Measurements from ENCODE around the gene CFB. TPM values are rescaled to one million over a fixed set of nuclear protein-coding genes. Genes with fewer than 3 reads are reported as not detected.

The CFB gene
- total and polyA plus RNA-seq, 2 of the 4 experiments (the other 2 are of a cell fraction), result 1.8 to 6.1 TPM

DNA sequence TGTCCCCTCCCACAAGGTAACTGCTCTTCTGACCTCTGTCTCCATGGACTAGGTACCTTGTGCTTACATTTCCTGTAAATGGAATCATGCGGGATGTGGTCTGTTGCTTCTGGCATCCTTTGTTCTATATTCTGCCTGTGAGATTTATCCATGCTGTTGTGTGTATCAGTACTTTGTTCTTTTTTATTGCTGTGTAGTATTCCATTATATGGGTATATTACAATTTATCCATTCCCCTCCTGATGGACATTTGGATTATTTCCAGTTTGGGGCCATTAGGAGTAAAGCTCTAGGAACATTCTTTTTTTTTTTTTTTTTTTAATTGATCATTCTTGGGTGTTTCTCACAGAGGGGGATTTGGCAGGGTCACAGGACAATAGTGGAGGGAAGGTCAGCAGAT, 14.9 kb upstream of the CFB start:
- H3K23ac ChIP-seq (ENCODE audit: low read depth, low read length), result no peak overlapping the region
- no peak overlapping the region for H3K4me2 ChIP-seq (ENCODE audit: low read depth, low read length)
- intact Hi-C loops (cut with micrococcal nuclease) (no loop called here), dilution Hi-C loops (cut with HindIII; ENCODE audit: low sequenced_read_pairs, unreplicated experiment) (no loop called here), in situ Hi-C loops (cut with MboI; ENCODE audit: low sequenced_read_pairs) (no loop called here)
- TF ChIP-seq POLR2A (IDR thresholded peaks at IDR 0.05; ENCODE audit: low read depth, low read length), result no peak
- TF ChIP-seq MAZ (IDR thresholded peaks at IDR 0.05; ENCODE audit: borderline replicate concordance, low read depth, low read length), result no peak
- TF ChIP-seq RCOR1 (IDR thresholded peaks at IDR 0.05; ENCODE audit: insufficient replicate concordance, low read length), result no peak
- TF ChIP-seq SMC3 (IDR thresholded peaks at IDR 0.05; ENCODE audit: low read depth, low read length), result no peak
- no peak for TF ChIP-seq CEBPB (IDR thresholded peaks at IDR 0.05; ENCODE audit: low read depth, low read length)
- TF ChIP-seq ELK1 (IDR thresholded peaks at IDR 0.05; ENCODE audit: borderline replicate concordance, low read depth, low read length), result no peak
- no peak for TF ChIP-seq CHD1 (IDR thresholded peaks at IDR 0.05; ENCODE audit: low read depth, low read length)
- no peak for TF ChIP-seq MXI1 (IDR thresholded peaks at IDR 0.05; ENCODE audit: borderline replicate concordance, low read depth, low read length)
- TF ChIP-seq BHLHE40 (IDR thresholded peaks at IDR 0.05; ENCODE audit: low read depth, low read length), result no peak
- TF ChIP-seq, protein P1, sequence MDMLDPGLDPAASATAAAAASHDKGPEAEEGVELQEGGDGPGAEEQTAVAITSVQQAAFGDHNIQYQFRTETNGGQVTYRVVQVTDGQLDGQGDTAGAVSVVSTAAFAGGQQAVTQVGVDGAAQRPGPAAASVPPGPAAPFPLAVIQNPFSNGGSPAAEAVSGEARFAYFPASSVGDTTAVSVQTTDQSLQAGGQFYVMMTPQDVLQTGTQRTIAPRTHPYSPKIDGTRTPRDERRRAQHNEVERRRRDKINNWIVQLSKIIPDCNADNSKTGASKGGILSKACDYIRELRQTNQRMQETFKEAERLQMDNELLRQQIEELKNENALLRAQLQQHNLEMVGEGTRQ (IDR thresholded peaks at IDR 0.05; ENCODE audit: low read depth, low read length), result no peak
- no peak for TF ChIP-seq RAD21 (IDR thresholded peaks at IDR 0.05; ENCODE audit: low read length)
- no peak for TF ChIP-seq RFX5 (IDR thresholded peaks at IDR 0.05; ENCODE audit: low read depth, low read length)
- TF ChIP-seq, protein P2, sequence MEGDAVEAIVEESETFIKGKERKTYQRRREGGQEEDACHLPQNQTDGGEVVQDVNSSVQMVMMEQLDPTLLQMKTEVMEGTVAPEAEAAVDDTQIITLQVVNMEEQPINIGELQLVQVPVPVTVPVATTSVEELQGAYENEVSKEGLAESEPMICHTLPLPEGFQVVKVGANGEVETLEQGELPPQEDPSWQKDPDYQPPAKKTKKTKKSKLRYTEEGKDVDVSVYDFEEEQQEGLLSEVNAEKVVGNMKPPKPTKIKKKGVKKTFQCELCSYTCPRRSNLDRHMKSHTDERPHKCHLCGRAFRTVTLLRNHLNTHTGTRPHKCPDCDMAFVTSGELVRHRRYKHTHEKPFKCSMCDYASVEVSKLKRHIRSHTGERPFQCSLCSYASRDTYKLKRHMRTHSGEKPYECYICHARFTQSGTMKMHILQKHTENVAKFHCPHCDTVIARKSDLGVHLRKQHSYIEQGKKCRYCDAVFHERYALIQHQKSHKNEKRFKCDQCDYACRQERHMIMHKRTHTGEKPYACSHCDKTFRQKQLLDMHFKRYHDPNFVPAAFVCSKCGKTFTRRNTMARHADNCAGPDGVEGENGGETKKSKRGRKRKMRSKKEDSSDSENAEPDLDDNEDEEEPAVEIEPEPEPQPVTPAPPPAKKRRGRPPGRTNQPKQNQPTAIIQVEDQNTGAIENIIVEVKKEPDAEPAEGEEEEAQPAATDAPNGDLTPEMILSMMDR (conservative IDR thresholded peaks at IDR 0.05; ENCODE audit: low read depth, low read length), result no peak
- no peak for TF ChIP-seq MAFK (IDR thresholded peaks at IDR 0.05; ENCODE audit: low read depth, low read length)
- no peak for TF ChIP-seq NFE2L2 (IDR thresholded peaks at IDR 0.05; ENCODE audit: low read depth, low read length)
- no peak for TF ChIP-seq FOS (IDR thresholded peaks at IDR 0.05; ENCODE audit: low read depth, low read length)
- no peak overlapping the region for H2AK5ac ChIP-seq (ENCODE audit: low read depth, low read length)
- no peak overlapping the region for H3K56ac ChIP-seq (ENCODE audit: extremely low read depth, insufficient read depth, low read length)
- H2BK5ac ChIP-seq (ENCODE audit: low read depth, low read length, poor library complexity, severe bottlenecking), result no peak overlapping the region
- no peak overlapping the region for H2BK15ac ChIP-seq (ENCODE audit: low read depth, low read length)
- H3K27ac ChIP-seq (ENCODE audit: insufficient read depth, low read length), result no peak overlapping the region
- ChIA-PET POLR2A (ENCODE audit: unreplicated experiment) (no interaction called here), CTCF (no interaction called here)
- H3K9me1 ChIP-seq (ENCODE audit: insufficient read depth, low read length), result 0 out of 2 replicates have a peak, but pooled peaks cover 3% of the 10 kb centered on the region
- peaks cover 1% of the 10 kb centered on the region; the same call in 1 of the 2 replicates for H3K4me1 ChIP-seq (ENCODE audit: control insufficient read depth, insufficient read depth, low read length)
- H2AK9ac ChIP-seq (replicated peaks; ENCODE audit: low read depth, low read length, poor library complexity), result no peak overlapping the region
- H3K9me3 ChIP-seq (ENCODE audit: control insufficient read depth, insufficient read depth, low read length), result no peaks in the 10 kb centered on the region
- H3K9ac ChIP-seq (ENCODE audit: low read depth, low read length), result no peak overlapping the region
- H2BK20ac ChIP-seq (ENCODE audit: low read depth, low read length), result no peak overlapping the region
- no CpG with 5 or more reads among the region's 1 CpG for WGBS, 2 experiments (ENCODE audit: extremely low coverage in 2 of 2, insufficient read length in 1 of 2)
- DNase-seq (no peak), ATAC-seq (ENCODE audit: low read depth) (no peak)
- H4K91ac ChIP-seq (ENCODE audit: insufficient read depth, low read depth, low read length), result no peak overlapping the region
- no TSS peak for BruUV-seq (replicated peaks)
- H3K27me3 ChIP-seq (ENCODE audit: control insufficient read depth, insufficient read depth, low read length), result peaks cover 8% of the 10 kb centered on the region
- H4K8ac ChIP-seq (ENCODE audit: low read depth in 2 of 2, low read length in 2 of 2), result no peak overlapping the region
- H3K18ac ChIP-seq (ENCODE audit: low read depth, low read length), result no peak overlapping the region
- no peak overlapping the region for H2AFZ ChIP-seq (replicated peaks; ENCODE audit: low read length, poor library complexity)
- no peak overlapping the region for H2BK120ac ChIP-seq (ENCODE audit: low read depth, low read length)
- H3K4ac ChIP-seq (ENCODE audit: low read depth, low read length), result no peak overlapping the region
- no peaks in the 10 kb centered on the region for H3K36me3 ChIP-seq (ENCODE audit: control insufficient read depth, insufficient read depth, low read length)
- no peak overlapping the region for H3K4me3 ChIP-seq (ENCODE audit: insufficient read depth, low read depth, low read length)
- no peak overlapping the region for H3K14ac ChIP-seq (replicated peaks; ENCODE audit: low read depth, low read length)
- H4K5ac ChIP-seq (ENCODE audit: low read depth, low read length), result no peak overlapping the region
- no peaks in the 10 kb centered on the region for H4K20me1 ChIP-seq (ENCODE audit: insufficient read depth, low read length)
- no peaks in the 10 kb centered on the region for H3K79me1 ChIP-seq (ENCODE audit: low read depth in 1 of 2, low read length in 2 of 2)

Measured in IMR-90 (cell line).